HG02588 (cell line): Measurements from ENCODE around the gene DEPP1.

Experiments
- ATAC-seq: cut with Tn5 transposase; IDR thresholded peaks from one replicate; pipeline ENCODE4 v1.9.1; 2021; ENCODE audit warnings: mild to moderate bottlenecking, moderate library complexity; ENCODE audit not compliant: unreplicated experiment

DEPP1 gene

DNA sequence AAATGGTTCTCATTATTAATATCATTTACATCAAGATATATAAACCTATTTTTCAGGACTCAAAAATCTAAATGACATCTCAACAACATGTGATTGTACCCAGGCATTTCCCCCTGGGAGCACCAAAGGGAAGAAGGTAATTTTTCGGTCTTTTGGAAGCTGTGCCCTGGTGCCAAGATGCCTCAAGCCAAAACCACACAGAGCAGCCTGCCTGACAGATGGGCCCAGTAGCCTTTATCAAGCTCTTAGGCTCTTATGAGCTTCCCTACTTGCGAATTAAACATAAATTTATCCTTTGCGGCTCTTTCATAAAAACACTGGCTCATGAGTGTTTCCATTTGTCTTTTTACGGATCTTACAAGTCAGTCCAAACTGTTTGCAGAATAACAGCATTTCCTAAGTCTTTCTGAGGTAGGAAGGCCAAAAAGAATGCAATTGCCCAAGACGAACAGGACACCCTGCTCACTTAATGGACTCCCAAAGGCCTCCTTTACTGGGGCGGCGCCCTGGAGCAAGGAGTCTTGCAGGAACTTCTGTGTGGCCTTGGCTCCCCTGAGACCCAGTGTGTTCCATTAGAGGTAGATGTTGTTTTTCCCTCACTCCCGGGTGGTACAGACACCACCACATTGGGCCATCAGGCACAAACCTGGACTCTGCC lies 23.1 kb downstream of the DEPP1 start:
- ATAC-seq: no peak

DNA sequence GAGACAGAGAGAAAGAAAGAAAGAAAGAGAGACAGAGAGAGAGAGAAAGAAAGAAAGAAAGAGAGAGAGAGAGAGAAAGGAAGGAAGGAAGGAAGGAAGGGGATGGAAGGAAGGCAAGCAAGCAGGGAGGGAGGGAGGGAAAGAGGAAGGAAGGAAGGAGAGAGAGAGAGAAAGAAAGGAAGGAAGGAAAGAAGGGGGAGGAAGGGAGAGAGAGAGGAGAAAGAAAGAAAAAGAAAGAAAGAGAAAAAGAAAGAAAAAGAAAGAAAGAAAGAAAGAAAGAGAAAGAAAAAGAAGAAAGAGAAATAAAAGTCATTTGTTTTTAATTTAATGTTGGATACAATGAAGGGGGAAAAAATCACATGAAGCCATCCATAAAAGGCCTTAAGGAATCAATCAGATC lies 23.6 kb downstream of the DEPP1 start:
- no peak for ATAC-seq

DNA sequence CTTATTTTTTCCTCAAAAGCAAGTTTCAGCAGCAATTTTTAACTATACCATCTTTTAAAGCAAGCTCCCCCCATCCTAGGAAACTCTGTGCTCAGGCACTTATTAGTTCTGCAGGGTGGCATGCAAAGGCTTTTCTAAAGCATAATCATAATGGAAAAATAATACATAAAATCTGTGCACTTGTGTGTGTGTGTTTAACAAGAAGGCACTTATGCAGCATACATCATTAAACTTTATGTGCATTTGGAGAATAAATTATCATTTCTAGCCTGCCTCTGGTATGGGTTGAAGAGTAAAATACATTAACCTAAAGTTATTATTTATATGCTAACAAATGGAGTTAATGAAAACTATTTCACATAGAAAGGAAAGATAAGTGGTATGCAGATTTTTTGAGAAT lies 24.6 kb downstream of the DEPP1 start:
- ATAC-seq: no peak

DNA sequence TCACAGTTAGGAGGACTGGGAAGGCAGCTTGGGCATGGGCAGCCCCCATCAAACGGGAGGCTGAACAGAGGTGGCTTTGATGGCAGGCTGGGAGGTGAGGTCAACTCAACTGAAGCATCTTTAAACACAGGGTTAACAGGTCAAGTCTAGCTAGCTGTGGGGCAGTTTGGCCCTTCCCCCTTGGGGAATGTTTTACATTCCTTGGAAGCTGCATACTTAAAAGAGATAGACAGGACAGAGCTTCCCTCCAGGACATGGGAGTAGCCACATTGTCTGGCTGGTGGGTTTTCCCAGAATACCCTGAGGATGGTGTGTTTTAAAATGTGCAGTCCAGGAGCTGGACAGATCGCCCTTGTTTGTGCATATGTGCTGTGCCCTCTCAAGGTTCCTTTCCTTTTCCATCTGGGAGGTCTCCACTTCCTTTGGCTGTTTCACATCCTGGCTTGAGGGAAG lies 25.8 kb downstream of the DEPP1 start:
- no peak for ATAC-seq

DNA sequence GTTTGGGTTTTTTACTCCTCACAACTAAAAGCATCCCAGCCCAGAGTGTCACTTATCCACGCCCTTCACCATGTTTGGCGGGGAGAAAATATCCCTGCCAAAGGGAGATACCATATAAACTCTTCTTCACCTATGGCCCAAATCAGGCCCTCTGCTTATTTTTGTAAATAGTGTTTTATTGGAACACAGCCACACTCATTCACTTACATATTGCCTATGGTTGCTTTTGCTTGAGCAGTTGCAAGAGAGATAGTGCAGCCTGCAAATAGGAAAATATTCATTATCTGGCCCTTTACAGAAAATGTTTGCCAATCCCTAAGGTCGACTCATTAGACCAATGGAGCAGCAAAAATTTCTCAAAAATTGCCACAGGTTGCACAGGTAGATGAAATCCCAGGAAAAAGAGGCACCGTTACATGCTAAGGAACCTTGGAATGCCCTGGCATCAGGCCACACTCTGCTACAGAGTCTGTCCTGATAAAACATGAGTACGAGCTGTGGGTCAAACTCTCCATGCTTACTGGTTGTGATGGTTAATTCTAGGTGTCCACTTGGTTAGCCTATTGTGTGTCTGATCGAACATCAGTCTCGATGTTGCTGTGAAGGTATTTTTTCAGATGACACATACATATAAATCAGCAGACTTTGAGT lies 26.9 kb downstream of the DEPP1 start:
- ATAC-seq: no peak

DNA sequence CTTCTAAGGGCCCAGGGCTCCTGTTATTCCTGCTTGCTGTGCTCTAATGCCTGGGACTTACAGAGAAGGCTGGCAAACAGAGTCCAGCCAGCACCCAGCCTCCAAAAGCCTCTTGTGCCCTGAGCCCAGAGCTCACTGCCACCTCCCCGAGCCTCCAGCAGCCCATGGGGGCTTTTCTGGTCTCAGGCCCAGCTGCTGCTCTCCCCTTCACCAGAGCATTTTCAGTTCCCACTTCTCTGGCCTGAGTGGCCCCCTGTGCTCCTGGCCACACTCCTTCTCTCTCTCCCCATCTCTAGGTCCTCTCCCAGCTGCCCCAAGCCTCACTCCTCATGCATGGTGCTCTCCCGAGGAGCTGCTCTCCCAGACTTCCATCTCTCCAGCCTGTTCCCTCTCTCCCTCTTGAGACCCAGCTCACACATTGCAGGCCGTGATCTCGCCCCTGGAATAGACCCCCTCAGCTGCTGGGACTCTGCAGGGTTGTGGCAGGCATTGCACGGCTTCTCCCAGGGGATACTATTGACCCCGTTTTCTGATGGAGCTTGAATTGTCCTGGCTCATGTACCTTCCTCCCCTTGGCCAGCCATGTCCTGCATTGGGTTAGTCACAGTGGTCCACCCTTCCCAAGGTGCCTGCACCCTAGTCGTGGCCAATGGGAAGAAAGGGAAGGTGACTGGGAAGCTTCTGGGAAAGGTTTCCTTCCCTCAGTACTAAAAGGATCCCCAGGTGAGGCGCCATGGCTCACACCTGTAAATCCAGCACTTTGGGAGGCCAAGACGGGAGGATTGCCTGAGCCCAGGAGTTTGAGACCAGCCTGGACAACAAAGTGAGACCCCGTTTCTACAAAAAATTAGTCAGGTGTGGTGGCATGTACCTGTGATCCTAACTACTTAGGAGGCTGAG lies 28.0 kb downstream of the DEPP1 start:
- no peak for ATAC-seq

DNA sequence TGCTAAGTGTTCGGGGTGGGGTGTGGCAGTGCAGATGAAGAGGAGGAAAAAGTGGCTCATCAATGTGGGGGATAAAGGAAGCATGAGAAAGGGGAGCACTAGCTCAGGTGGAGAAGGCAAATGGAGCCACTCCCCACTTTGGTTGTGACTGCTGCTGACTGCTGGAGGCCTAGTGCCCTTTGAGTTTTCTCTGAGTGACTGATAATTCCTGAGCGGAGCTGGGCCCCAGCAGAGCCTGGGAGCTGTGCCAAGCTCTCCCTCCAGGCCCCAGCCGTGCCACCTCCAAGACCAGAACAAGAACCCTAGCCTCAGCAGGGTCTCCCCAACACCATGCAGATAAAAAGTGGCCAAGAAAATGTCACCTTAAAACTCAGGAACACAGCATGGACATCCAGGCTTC lies 28.7 kb downstream of the DEPP1 start:
- no peak for ATAC-seq

DNA sequence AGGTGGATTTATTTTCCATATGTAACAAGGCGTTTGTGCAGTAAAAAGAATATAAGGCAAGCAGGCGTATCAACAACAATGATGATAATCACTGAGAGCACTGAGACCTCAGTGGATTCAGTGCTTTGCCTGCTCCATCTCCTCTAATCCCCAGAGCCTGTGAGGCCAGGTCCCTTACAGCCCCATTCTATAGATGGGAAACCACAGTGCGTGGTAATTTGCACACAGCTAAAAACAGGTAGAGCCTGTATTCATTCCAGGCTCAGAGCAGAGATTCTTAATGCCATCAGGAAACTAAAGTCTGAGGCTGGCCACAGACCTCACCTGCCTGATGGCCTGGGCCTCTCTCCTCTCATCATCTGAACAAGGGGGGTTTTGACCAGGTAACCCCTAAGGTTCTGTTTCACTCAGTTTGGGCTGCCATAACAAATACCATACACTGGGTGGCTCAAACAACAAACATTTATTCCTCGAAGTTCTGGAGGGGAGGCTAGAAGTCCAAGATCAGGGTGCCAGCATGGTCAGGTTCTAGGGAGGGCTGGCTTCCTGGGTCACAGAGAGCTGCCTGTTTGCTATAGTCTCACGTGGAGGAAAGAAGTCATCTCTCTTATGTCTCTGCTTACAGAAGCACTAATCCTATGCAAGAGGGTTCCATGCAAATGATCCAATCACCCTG lies 29.3 kb downstream of the DEPP1 start:
- ATAC-seq: no peak

DNA sequence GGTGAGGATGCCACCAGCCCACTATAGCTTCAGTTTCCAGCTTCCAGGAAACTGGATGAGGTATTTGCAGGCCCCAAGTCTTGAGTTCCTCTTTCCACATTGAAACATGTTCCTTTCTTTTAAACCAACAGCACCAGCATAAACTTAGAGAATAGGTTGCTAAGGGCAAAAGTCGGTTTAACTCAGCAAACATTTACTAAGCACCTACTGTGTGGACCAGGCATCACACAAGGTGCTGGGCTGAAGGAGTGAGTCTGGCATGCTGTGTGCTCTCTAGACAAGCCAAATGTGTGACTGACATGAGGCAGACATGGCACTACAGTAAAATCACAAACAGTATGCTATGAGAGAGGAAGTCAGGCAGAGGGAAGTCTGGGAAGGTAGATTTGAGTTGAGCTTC lies 30.0 kb downstream of the DEPP1 start:
- ATAC-seq: no peak

DNA sequence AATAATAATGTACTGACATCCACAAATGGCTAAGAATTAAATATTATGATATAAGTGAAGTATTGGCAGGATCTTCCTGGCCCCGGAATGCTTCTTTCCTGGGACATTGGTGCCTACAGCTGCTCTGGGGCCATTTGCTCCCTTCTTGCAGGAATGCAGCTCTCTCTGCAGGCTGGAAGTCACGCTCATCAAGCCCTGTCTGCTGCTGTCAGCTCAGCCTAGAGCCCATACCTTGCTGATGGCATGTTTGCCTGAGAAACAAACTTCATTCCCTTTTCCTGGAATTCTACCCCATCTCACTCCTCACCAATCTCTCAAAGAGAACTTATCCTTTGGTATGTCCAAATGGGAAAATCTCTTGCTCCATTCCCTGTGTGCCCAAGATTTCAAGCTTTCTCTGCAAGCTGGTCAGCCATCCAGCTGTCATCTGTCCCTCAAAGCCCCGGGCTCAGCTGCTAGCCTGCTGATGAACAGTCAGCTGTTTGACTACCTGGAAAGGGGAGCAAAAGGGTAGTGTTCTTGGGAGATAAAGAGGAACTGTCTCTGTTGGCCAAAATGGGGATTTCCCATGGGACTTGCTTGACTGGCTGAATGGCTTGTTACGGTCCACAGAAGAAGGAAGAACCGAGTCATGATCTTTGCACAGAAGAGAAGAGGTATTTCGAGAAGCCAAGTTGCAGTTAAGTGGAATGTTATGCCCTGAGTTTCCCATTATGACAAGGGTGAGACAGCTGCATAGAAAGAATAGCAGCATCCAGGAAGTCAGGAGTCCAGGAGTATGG lies 31.0 kb downstream of the DEPP1 start:
- peak; percentile 62 for ATAC-seq

DNA sequence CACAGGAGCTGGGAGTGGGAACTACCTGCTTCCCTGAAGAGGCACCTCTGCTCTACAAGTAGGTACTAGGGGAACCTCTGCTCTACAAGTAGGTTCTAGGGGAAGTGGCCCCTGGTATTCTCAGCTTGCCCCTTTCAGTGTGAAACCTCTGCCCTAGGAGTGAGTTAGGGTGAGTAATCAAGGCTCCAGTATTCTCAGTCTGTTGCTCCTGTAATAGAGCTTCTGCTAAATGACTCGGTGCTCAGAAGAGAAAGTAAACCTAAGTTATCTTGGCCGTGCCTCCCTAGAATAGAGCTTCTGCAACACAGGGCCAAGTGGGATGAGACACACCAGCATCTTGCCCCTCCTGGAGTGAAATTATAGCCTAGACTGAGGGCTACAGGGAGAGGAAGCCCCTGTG lies 32.4 kb downstream of the DEPP1 start:
- peak; percentile 63 for ATAC-seq

DNA sequence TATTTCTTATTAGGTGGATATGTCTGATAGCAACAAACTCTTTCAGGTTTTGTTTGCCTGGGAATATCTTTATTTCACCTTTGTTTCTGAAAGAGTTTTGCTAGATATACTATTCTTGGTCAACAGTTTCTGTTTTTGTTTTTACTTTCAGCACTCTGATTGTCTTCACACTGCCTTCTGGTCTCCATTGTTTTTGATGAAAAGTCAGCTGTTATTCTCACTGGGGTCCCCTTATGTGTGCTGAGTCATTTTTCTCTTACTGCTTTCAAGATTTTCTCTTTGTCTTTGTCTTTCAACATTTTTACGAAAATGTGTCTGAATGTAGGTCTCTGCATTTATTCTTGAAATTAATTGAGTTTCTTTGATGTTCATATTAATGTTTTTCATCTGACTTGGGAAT lies 34.3 kb downstream of the DEPP1 start:
- no peak for ATAC-seq

DNA sequence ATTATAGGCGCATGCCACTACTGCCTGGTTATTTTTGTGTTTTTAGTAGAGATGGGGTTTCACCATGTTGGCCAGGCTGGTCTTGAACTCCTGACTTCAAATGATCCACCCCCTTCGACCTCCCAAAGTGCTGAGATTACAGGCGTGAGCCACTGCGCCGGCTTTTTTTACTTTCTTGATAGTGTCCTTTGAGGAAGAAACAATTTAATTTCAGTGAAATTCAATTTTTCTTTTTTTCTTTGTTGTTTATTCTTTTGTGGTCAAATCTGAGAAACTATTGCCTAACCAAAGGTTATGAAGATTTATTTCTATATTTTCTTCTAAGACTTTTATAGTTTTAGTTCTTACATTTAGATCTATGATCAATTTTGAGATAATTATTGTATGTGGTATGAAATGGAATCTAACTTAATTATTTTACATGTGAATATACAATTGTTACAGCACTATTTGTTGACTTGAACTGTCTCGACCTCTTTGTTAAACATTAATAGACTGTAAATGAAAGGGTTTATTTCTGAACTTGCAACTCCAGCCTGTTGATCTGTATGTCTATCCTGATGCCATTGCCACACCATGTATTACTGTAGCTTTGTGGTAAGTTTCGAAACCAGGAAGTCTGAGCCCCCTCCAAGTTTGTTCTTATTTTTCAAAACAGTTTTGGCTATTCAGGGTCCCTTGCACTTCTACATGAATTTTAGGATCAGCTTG lies 38.8 kb downstream of the DEPP1 start:
- no peak for ATAC-seq

DNA sequence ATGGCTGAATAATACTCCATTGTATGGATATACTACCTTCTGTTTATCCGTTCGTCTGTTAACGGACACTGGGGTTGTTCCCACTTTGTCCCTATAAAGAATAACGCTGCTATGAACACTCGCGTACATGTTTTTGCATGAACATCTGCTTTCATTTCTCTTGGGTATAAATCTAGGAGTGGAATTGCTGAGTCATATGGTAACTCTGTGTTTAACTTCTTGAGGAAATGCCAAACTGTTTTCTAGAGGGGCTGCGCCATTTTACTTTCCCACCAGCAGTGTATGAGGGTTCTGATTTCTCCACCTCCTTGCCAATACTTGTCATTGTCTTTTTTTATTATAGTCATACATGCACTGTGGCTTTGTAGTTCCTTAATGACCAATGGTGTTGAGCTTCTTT lies 39.7 kb downstream of the DEPP1 start:
- no peak for ATAC-seq

DNA sequence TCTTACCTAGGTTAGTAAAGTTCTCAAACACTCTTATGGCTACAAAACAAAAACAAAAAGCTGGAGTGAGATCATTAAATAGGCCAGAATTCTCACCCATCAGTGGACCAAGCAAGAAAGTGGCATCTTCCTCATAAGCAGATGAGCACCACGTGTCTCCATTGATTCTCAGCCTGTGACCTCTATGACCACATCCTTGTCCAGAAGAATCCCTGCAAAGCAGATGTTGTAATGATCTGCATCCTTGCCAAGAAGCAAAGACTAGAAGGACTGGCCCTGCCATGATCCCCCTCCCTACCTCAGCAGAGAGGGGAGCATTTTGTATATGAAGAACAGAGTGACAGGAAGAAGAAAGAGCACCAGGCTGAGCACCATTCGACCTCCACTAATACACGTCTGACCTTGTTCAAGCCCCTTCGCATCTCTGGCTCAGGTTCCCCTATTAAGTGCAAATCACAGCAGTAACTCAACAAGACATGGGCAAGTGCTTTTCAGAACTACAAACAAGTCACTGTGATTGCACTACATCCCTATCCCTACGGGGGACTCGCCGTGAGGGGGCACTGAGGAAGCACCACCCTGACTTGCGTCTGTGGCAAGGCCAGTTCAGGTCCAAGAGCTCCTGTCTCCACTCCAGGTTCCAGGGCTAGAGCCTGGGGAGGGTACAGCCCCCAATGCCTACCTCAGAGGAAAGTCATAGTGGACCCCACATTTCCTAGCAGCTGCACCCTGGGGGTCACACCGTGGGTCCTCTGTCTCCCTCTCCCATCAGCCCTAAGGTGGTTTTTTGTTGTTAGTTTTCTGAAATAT lies 41.2 kb downstream of the DEPP1 start:
- ATAC-seq: no peak

DNA sequence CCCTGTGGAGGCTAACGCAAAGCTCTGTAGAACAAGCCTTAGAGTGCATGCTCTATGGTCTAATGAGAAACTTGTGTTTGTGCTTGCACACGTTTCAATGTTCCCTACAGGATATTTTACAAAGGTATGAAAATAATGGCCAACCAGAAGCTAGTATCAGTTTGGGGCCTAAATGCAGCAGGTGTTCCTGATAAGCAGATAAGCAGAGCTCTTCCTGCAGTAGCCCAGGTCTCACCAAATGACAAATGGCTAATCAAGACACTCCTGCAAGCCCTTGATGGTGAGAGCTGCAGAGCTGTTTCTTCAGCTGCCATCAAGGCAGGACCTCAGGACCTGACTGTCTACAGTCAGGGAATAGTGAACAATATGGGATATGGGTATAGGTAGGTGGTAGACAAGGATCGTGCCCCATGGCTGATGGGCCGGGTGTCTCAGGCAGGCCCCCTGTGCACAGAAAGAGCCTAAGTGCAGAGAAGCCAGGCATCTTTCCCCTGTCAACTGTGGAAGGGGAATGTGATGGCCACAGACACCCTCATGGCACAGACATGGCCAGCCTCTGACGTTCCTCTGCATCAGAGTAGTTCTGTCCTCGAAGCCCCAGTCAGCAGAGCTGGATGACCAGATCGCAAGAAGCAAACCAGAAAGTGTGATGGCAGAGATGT lies 42.2 kb downstream of the DEPP1 start:
- no peak for ATAC-seq

DNA sequence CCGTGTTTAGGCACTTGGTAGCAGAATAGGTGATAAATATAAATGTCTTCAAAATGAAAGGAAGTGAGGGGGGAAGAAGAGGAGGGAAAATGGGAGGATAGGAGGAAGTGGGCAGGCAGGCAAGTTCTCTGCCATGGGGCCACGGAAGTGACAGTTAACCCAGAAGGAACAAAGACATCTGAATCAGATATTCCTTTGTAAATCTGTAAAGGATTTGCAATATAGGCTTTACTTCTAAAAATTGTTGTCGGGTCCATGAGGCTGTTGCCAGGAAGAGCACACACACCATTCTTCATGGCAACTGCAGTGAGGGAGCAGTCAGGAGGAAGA lies 42.7 kb downstream of the DEPP1 start:
- no peak for ATAC-seq

DNA sequence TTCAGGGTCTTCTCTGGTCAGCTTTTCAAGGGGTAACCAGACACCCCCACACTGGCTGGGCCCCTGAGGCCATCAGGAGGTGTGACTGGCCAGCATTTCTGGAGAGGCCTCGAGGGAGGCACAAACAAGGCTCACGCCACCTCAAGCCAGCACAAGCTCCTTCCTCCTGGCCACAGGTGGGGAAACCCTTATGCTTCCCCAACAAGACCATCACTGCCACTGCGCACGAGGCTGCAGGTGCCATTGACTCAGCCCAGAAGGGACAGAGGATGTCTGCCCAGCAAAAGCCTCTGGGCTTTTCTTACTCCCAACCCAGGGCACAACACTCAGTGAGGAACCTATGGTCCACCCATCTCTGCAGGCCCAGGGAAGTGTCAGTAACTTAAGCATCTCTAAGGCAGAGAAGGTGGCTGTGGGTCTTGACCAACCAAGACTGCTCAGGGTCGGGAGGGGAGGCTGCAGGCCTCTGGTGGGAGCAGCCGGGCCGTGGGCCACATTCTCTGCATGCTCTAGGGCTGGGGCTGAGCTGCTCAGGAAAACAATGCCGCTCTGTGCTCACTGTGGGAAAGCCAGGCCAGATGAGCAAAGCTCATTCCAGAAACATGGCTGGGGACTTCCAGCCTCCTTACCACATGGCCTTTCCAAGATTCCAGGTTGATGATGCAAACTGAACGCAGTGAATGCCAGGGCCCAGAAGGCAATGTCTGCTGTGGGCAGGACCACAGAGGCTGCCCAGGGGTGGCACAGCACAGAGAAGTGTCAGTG lies 43.2 kb downstream of the DEPP1 start:
- ATAC-seq: no peak
